Epithelial cell of esophagus (primary cell): ENCODE results near the gene HTR7.
A peak's percentile ranks its signal among the peaks of the same experiment; 100 is the strongest.
"Not testable (repeated sequence)": the region's sequence is repeated elsewhere in the genome, so short reads cannot be mapped to it uniquely, and the experiment has no call there.

ENCODE experiments used
- DNase-seq: peaks from one replicate; pipeline ENCODE4 v3.0.0; 2010; ENCODE audit warnings: low read depth
- H3K4me3 ChIP-seq: 2 replicates; pipeline ENCODE4 v1.5.1; 2011; ENCODE audit warnings: mild to moderate bottlenecking, low read length, control low read depth
- CTCF ChIP-seq: IDR thresholded peaks from 2 replicates; pipeline ENCODE4 v1.5.1; 2011; ENCODE audit warnings: low read depth, mild to moderate bottlenecking, low read length, control low read depth, inconsistent platforms; ENCODE audit not compliant: insufficient read depth; ENCODE audit errors: missing control alignments

The HTR7 gene

GRCh38 chr10:90857635-90858460 lies at the start of gene HTR7:
Gene HTR7 (minus strand): TSS chr10:90858039. CDS start chr10:90857671, 368 bp downstream.
- peak; percentile 22 for TF ChIP-seq CTCF
- H3K4me3 ChIP-seq = peak within 1 kb of the TSS; percentile 65
- DNase-seq = peak; percentile 64

- no peak for TF ChIP-seq CTCF
- no peak overlapping the region for H3K4me3 ChIP-seq
- DNase-seq = no peak
Observed at GRCh38 chr10:90906596-90906995, 48.8 kb upstream of the HTR7 start.

GRCh38 chr10:90905925-90906324 lies 48.1 kb upstream of the HTR7 start:
- TF ChIP-seq CTCF = no peak
- H3K4me3 ChIP-seq = no peak overlapping the region
- DNase-seq = no peak

GRCh38 chr10:90896916-90897315 lies 39.1 kb upstream of the HTR7 start:
- DNase-seq, H3K4me3 ChIP-seq: not testable (repeated sequence)

- H3K4me3 ChIP-seq = no peak overlapping the region
- no peak for DNase-seq
- TF ChIP-seq CTCF = no peak
Observed at GRCh38 chr10:90893190-90893589, 35.4 kb upstream of the HTR7 start.

- TF ChIP-seq CTCF = no peak
- DNase-seq = no peak
- H3K4me3 ChIP-seq = no peak overlapping the region
Observed at GRCh38 chr10:90890347-90890746, 32.5 kb upstream of the HTR7 start.

GRCh38 chr10:90889636-90890035 lies 31.8 kb upstream of the HTR7 start:
- DNase-seq = no peak
- no peak overlapping the region for H3K4me3 ChIP-seq
- TF ChIP-seq CTCF = no peak
